Right hindlimb (tissue), 1 donor: ENCODE data around the gene COL20A1.
"Not testable (repeated sequence)": the region's sequence is repeated elsewhere in the genome, so short reads cannot be mapped to it uniquely, and the experiment has no call there.

Experiments
- DNase-seq: peaks from one replicate; pipeline ENCODE4 v3.0.0-alpha.2; 2018

The COL20A1 gene

GRCh38 chr20:63291811-63292210, 1.2 kb upstream of the COL20A1 start:
- no peak for DNase-seq

GRCh38 chr20:63292292-63292701, 689 bp upstream of the COL20A1 start:
- no peak for DNase-seq

- no peak for DNase-seq
Observed at GRCh38 chr20:63293456-63293855, 470 bp downstream of the COL20A1 start.

- DNase-seq: no peak
Observed at GRCh38 chr20:63293871-63294535, 1.0 kb downstream of the COL20A1 start.

GRCh38 chr20:63294536-63294900, 1.5 kb downstream of the COL20A1 start:
- DNase-seq: no peak

- DNase-seq: no peak
Observed at GRCh38 chr20:63295018-63295417, 2.0 kb downstream of the COL20A1 start.

GRCh38 chr20:63295422-63295821, 2.4 kb downstream of the COL20A1 start:
- DNase-seq: no peak

- no peak for DNase-seq
Observed at GRCh38 chr20:63295846-63296245, 2.9 kb downstream of the COL20A1 start.

- no peak for DNase-seq
Observed at GRCh38 chr20:63296531-63297299, 3.7 kb downstream of the COL20A1 start.

GRCh38 chr20:63297371-63297781, 4.4 kb downstream of the COL20A1 start:
- no peak for DNase-seq

GRCh38 chr20:63297796-63298572, 5.0 kb downstream of the COL20A1 start:
- no peak for DNase-seq

GRCh38 chr20:63298731-63299312, 5.8 kb downstream of the COL20A1 start:
- DNase-seq: no peak

- DNase-seq: no peak
Observed at GRCh38 chr20:63301671-63302070, 8.7 kb downstream of the COL20A1 start.

GRCh38 chr20:63303095-63303666, 10.2 kb downstream of the COL20A1 start:
- no peak for DNase-seq

GRCh38 chr20:63305393-63305792, 12.4 kb downstream of the COL20A1 start:
- no peak for DNase-seq

GRCh38 chr20:63305933-63306672, 13.1 kb downstream of the COL20A1 start:
- not testable (repeated sequence) for DNase-seq

- no peak for DNase-seq
Observed at GRCh38 chr20:63306673-63307537, 13.9 kb downstream of the COL20A1 start.

GRCh38 chr20:63307538-63308217, 14.7 kb downstream of the COL20A1 start:
- no peak for DNase-seq

- no peak for DNase-seq
Observed at GRCh38 chr20:63308218-63308911, 15.4 kb downstream of the COL20A1 start.
